ENCODE data around the gene CPD.

The CPD gene

DNA sequence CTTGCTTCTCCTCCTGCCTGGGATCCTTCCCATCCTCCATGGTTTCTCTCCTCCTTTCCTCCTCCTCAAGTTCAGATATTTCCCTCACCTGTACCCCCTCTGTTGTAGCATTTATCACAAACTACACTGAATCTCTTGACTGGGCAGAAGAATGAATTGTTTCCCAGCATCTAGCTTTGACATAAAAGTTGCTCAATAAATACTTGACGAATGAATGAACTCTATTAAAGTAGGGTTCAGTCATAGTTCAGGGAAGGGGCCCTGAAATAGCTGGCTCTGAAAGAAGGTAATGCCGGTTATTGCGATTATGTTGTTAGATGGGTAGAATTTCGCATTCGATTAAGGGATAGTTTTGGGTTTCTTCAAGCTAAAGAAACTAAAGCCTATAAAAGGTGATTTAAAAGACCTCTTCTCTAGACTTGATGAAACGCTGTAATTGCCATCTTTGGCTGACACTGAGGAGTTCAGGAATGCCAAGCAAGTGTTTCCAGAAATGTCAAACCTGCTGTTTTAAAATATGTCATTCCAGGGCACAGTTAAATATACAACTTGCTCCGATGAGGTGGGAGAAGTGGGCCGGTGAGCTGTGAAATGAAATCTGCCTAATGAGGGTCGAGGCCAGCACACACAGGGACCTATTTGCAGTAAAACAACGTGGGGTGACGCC lies 1.0 kb upstream of the CPD start:
- peak overlapping the region; percentile 65 for H3K4me3 ChIP-seq (ENCODE audit: low read depth, low read length)
- DNase-seq (ENCODE audit: low read depth) = no peak
- in situ Hi-C loops (cut with HindIII; ENCODE audit: low sequenced_read_pairs) = no loop called here
- TF ChIP-seq, protein P1, sequence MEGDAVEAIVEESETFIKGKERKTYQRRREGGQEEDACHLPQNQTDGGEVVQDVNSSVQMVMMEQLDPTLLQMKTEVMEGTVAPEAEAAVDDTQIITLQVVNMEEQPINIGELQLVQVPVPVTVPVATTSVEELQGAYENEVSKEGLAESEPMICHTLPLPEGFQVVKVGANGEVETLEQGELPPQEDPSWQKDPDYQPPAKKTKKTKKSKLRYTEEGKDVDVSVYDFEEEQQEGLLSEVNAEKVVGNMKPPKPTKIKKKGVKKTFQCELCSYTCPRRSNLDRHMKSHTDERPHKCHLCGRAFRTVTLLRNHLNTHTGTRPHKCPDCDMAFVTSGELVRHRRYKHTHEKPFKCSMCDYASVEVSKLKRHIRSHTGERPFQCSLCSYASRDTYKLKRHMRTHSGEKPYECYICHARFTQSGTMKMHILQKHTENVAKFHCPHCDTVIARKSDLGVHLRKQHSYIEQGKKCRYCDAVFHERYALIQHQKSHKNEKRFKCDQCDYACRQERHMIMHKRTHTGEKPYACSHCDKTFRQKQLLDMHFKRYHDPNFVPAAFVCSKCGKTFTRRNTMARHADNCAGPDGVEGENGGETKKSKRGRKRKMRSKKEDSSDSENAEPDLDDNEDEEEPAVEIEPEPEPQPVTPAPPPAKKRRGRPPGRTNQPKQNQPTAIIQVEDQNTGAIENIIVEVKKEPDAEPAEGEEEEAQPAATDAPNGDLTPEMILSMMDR (IDR thresholded peaks at IDR 0.05; ENCODE audit: low read depth, low read length, missing control alignments) = no peak

- in situ Hi-C loops (cut with HindIII; ENCODE audit: low sequenced_read_pairs) = no loop called here
- TF ChIP-seq, protein P1 (IDR thresholded peaks at IDR 0.05; ENCODE audit: low read depth, low read length, missing control alignments) = no peak
- peak overlapping the region; percentile 65 for H3K4me3 ChIP-seq (ENCODE audit: low read depth, low read length)
- DNase-seq (ENCODE audit: low read depth) = no peak
Observed at GRCh38 chr17:30378241-30378824, 394 bp upstream of the CPD start.

GRCh38 chr17:30379303-30379902 lies 676 bp downstream of the CPD start:
- DNase-seq (ENCODE audit: low read depth) = no peak
- TF ChIP-seq, protein P1 (IDR thresholded peaks at IDR 0.05; ENCODE audit: low read depth, low read length, missing control alignments) = no peak
- peak overlapping the region; percentile 65 for H3K4me3 ChIP-seq (ENCODE audit: low read depth, low read length)
- in situ Hi-C loops (cut with HindIII; ENCODE audit: low sequenced_read_pairs) = no loop called here

GRCh38 chr17:30379903-30380381 lies 1.2 kb downstream of the CPD start:
- DNase-seq (ENCODE audit: low read depth) = no peak
- H3K4me3 ChIP-seq (ENCODE audit: low read depth, low read length) = peak overlapping the region; percentile 65
- TF ChIP-seq, protein P1 (IDR thresholded peaks at IDR 0.05; ENCODE audit: low read depth, low read length, missing control alignments) = no peak
- in situ Hi-C loops (cut with HindIII; ENCODE audit: low sequenced_read_pairs) = no loop called here

GRCh38 chr17:30380643-30381339 lies 2.1 kb downstream of the CPD start:
- DNase-seq (ENCODE audit: low read depth) = no peak
- H3K4me3 ChIP-seq (ENCODE audit: low read depth, low read length) = peak overlapping the region; percentile 65
- TF ChIP-seq, protein P1 (IDR thresholded peaks at IDR 0.05; ENCODE audit: low read depth, low read length, missing control alignments) = no peak
- in situ Hi-C loops (cut with HindIII; ENCODE audit: low sequenced_read_pairs) = no loop called here

GRCh38 chr17:30381340-30381659 lies 2.6 kb downstream of the CPD start:
- in situ Hi-C loops (cut with HindIII; ENCODE audit: low sequenced_read_pairs) = no loop called here
- TF ChIP-seq, protein P1 (IDR thresholded peaks at IDR 0.05; ENCODE audit: low read depth, low read length, missing control alignments) = no peak
- H3K4me3 ChIP-seq (ENCODE audit: low read depth, low read length) = peak overlapping the region; percentile 7
- DNase-seq (ENCODE audit: low read depth) = no peak

Measured in astrocyte of the cerebellum (primary cell).